Panc1 (cell line): Measurements from ENCODE around the gene FADS2. TPM values are rescaled to one million over a fixed set of nuclear protein-coding genes. Genes with fewer than 3 reads are reported as not detected.

ENCODE experiments used
- ATAC-seq: fragments of 200-7000 bp; cut with Tn5 transposase; 2 replicates; pipeline ENCODE4 v1.9.1; 2020; ENCODE audit warnings: mild to moderate bottlenecking, moderate library complexity
- BruUV-seq: library from RNA; stranded (reverse); fragments of 400-500 nt; replicated peaks from 2 replicates; lab custom pipeline; 2021; lab: Mats Ljungman, UMichigan
- CTCF ChIA-PET: fragments of 300-600 bp; sonication (Branson Sonifier 250); formaldehyde crosslinking; loops from one replicate; lab custom pipeline; 2022; ENCODE audit warnings: antibody characterized with exemption; lab: Charles Lee
- POLR2A ChIA-PET: fragments of 300-600 bp; sonication (Branson Sonifier 250); formaldehyde crosslinking; loops from one replicate; lab custom pipeline; 2022; ENCODE audit warnings: antibody characterized with exemption; lab: Charles Lee
- DNase-seq: peaks from one replicate; pipeline ENCODE4 v3.0.0-alpha.2; 2010; ENCODE audit warnings: low read depth, low spot score
- H3K27ac ChIP-seq: 2 replicates; pipeline ENCODE4 v1.5.1; 2011; ENCODE audit warnings: mild to moderate bottlenecking, low read length, inconsistent platforms
- H3K27me3 ChIP-seq: fragments of 200-500 bp; sonication (Bioruptor generic); 2 replicates; pipeline ENCODE4 v1.6.0; 2014; ENCODE audit warnings: low read length, inconsistent platforms; ENCODE audit not compliant: control insufficient read depth, insufficient read depth
- H3K36me3 ChIP-seq: fragments of 200-500 bp; sonication (Bioruptor generic); 2 replicates; pipeline ENCODE4 v1.5.1; 2014; ENCODE audit warnings: inconsistent platforms, mild to moderate bottlenecking, low read length, moderate library complexity; ENCODE audit not compliant: control insufficient read depth, insufficient read depth
- H3K4me1 ChIP-seq: 2 replicates; pipeline ENCODE4 v1.5.1; 2011; ENCODE audit warnings: inconsistent platforms, mild to moderate bottlenecking, low read length, moderate library complexity; ENCODE audit not compliant: control insufficient read depth, insufficient read depth
- H3K4me3 ChIP-seq, 2 experiments: 2 replicates each; pipeline ENCODE4 v1.5.1; 2011 to 2012; ENCODE audit warnings: low read depth in 2 of 2, low read length in 2 of 2, mild to moderate bottlenecking in 2 of 2, inconsistent platforms in 1 of 2, moderate library complexity in 1 of 2
- H3K9me3 ChIP-seq: fragments of 200-500 bp; sonication (Bioruptor generic); 2 replicates; pipeline ENCODE4 v1.5.1; 2014; ENCODE audit warnings: low read depth, mild to moderate bottlenecking, inconsistent platforms, low read length, moderate library complexity; ENCODE audit not compliant: control insufficient read depth, insufficient read depth
- POLR2AphosphoS5 ChIP-seq: IDR thresholded peaks from 2 replicates; pipeline ENCODE4 v1.6.1; 2012; ENCODE audit warnings: mild to moderate bottlenecking, low read depth, low read length, moderate library complexity
- SIN3A ChIP-seq: IDR thresholded peaks from 2 replicates; pipeline ENCODE4 v1.6.1; 2012; ENCODE audit warnings: low read depth, mild to moderate bottlenecking, low read length, moderate library complexity, borderline replicate concordance; ENCODE audit not compliant: insufficient read depth
- TCF7L2 ChIP-seq: IDR thresholded peaks from 2 replicates; pipeline ENCODE4 v1.6.1; 2011; ENCODE audit warnings: mild to moderate bottlenecking, low read depth, low read length, inconsistent platforms
- in situ Hi-C: cut with HindIII; loops from 2 replicates; pipeline ENCODE4 v1.10.0; 2016; ENCODE audit warnings: low sequenced_read_pairs, low pct_unique_long_range_greater_than_20kb
- intact Hi-C: fragments of 100-400 bp; cut with micrococcal nuclease; formaldehyde crosslinking; loops from one replicate; pipeline ENCODE4 v1.10.0; 2022; ENCODE audit not compliant: unreplicated experiment
- total RNA-seq: library from RNA; stranded (reverse); gene quantifications from one replicate; pipeline ENCODE4 v1.2.1, GENCODE V29; 2021; ENCODE audit not compliant: unreplicated experiment
- TF ChIP-seq, protein P1 (sequence below), 2 experiments: IDR thresholded peaks; 2 replicates each; pipeline ENCODE4 v1.6.1; 2011 to 2012; ENCODE audit warnings: low read depth in 2 of 2, control low read depth in 1 of 2, low read length in 1 of 2, mild to moderate bottlenecking in 1 of 2, moderate library complexity in 1 of 2; ENCODE audit not compliant: insufficient read depth in 1 of 2
- TF ChIP-seq, protein P2 (sequence below): fragments of 450-650 bp; IDR thresholded peaks from 2 replicates; pipeline ENCODE4 v1.5.1; 2017; ENCODE audit warnings: mild to moderate bottlenecking

Gene FADS2
- total RNA-seq, 1 experiment from 2014 or later, result 679 TPM

DNA sequence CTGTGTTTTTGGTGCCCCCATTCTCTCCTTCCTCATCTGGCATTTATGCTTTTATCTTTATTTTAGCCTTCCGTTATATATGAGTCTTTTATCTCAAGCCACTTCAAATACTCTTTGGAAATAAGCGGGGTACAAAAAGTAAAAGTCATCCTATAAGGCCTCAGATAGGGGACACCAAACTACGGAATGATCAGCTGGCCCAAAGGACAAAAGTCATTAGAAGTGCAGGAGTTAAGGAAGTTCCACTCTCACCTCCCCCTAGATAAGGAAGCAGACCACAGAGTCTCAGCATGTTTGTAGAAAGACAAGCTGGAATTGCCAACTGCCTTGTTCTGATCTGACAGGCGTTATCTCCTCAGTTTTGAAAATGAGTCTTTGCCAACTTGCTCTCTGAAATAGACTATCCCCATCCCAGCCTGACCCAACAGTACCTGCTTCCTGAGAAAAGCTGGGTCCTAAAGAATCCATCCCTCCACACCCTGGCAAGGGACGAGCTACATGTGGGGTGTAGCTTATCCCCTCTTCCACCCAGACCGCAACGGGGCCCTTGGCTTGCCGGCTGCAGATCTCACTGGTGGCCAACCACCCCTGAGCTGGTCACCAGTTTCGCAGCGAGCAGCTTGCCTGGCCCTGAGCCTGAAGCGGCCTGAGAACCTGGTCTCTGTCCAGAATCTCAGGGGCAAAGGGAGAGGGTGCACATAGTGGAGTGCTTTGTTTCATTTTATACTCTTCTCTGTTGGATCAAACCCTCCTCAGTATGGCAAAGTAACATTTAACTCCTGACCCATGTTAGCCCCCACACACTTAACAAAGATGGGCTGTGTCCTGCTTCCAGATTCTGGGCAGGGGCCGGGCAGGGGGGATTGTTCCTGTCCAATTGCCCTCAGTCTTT lies 13.8 kb downstream of the FADS2 start:
- Histone ChIP-seq H3K27ac (no peak overlapping the region), H3K4me3 (no peak overlapping the region), H3K9me3 (no peaks in the 10 kb centered on the region), H3K36me3 (no peaks in the 10 kb centered on the region), H3K4me1 (no peaks in the 10 kb centered on the region), H3K27me3 (no peaks in the 10 kb centered on the region)
- intact Hi-C loops (no loop called here), in situ Hi-C loops (no loop called here)
- DNase-seq (no peak), ATAC-seq (no peak)
- ChIA-PET CTCF (no interaction called here), POLR2A (no interaction called here)
- BruUV-seq, result TSS peak; percentile 44
- TF ChIP-seq, protein P1, sequence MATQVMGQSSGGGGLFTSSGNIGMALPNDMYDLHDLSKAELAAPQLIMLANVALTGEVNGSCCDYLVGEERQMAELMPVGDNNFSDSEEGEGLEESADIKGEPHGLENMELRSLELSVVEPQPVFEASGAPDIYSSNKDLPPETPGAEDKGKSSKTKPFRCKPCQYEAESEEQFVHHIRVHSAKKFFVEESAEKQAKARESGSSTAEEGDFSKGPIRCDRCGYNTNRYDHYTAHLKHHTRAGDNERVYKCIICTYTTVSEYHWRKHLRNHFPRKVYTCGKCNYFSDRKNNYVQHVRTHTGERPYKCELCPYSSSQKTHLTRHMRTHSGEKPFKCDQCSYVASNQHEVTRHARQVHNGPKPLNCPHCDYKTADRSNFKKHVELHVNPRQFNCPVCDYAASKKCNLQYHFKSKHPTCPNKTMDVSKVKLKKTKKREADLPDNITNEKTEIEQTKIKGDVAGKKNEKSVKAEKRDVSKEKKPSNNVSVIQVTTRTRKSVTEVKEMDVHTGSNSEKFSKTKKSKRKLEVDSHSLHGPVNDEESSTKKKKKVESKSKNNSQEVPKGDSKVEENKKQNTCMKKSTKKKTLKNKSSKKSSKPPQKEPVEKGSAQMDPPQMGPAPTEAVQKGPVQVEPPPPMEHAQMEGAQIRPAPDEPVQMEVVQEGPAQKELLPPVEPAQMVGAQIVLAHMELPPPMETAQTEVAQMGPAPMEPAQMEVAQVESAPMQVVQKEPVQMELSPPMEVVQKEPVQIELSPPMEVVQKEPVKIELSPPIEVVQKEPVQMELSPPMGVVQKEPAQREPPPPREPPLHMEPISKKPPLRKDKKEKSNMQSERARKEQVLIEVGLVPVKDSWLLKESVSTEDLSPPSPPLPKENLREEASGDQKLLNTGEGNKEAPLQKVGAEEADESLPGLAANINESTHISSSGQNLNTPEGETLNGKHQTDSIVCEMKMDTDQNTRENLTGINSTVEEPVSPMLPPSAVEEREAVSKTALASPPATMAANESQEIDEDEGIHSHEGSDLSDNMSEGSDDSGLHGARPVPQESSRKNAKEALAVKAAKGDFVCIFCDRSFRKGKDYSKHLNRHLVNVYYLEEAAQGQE (IDR thresholded peaks at IDR 0.05; ENCODE audit: insufficient read depth in 1 of 2, low read depth in 2 of 2, low read length in 1 of 2), result no peak
- TF ChIP-seq POLR2AphosphoS5, result no peak
- TF ChIP-seq, protein P2, sequence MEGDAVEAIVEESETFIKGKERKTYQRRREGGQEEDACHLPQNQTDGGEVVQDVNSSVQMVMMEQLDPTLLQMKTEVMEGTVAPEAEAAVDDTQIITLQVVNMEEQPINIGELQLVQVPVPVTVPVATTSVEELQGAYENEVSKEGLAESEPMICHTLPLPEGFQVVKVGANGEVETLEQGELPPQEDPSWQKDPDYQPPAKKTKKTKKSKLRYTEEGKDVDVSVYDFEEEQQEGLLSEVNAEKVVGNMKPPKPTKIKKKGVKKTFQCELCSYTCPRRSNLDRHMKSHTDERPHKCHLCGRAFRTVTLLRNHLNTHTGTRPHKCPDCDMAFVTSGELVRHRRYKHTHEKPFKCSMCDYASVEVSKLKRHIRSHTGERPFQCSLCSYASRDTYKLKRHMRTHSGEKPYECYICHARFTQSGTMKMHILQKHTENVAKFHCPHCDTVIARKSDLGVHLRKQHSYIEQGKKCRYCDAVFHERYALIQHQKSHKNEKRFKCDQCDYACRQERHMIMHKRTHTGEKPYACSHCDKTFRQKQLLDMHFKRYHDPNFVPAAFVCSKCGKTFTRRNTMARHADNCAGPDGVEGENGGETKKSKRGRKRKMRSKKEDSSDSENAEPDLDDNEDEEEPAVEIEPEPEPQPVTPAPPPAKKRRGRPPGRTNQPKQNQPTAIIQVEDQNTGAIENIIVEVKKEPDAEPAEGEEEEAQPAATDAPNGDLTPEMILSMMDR, result no peak
- no peak for TF ChIP-seq SIN3A
- TF ChIP-seq TCF7L2, result no peak

DNA sequence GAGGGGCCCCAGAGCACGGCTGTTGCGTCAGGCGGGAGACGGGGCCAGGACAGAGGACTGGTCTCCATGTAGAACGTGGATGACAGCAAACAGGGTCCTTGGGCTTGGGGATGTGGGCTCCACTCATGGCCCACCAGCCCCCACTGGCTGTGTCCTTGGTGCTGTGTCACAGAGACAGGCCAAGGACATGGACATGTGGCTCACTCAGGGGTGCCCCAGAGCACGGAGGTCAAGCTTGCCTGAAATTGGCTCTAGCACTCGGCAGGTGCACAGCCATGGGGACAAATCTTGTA lies 14.4 kb downstream of the FADS2 start:
- no TSS peak for BruUV-seq
- no peaks in the 10 kb centered on the region for H3K4me1 ChIP-seq
- no peaks in the 10 kb centered on the region for H3K27me3 ChIP-seq
- CTCF ChIA-PET, result no interaction called here
- no peak overlapping the region for H3K4me3 ChIP-seq
- TF ChIP-seq, protein P1 (IDR thresholded peaks at IDR 0.05; ENCODE audit: insufficient read depth in 1 of 2, low read depth in 2 of 2, low read length in 1 of 2), result no peak
- TF ChIP-seq, protein P2, result no peak
- no peak for TF ChIP-seq SIN3A
- TF ChIP-seq POLR2AphosphoS5, result no peak
- no peak for TF ChIP-seq TCF7L2
- DNase-seq, result no peak
- ATAC-seq, result no peak
- H3K27ac ChIP-seq, result no peak overlapping the region
- H3K36me3 ChIP-seq, result no peaks in the 10 kb centered on the region
- H3K9me3 ChIP-seq, result no peaks in the 10 kb centered on the region
- in situ Hi-C loops (no loop called here), intact Hi-C loops (no loop called here)
- POLR2A ChIA-PET, result no interaction called here
